HFF-Myc (cell line): Measurements from ENCODE around the gene LMOD1.

ENCODE experiments used
- DNase-seq: peaks from one replicate; pipeline ENCODE4 v3.0.0-alpha.2; 2011; ENCODE audit warnings: low read depth; ENCODE audit errors: extremely low read depth
- H3K4me3 ChIP-seq: replicated peaks from 2 replicates; pipeline ENCODE4 v1.5.1; 2011; ENCODE audit warnings: low read depth, mild to moderate bottlenecking, control low read depth, low read length
- TF ChIP-seq, protein P1 (sequence below): IDR thresholded peaks from 2 replicates; pipeline ENCODE4 v1.5.1; 2012; ENCODE audit warnings: mild to moderate bottlenecking, low read depth, low read length, control low read depth; ENCODE audit errors: missing control alignments

Gene LMOD1

DNA sequence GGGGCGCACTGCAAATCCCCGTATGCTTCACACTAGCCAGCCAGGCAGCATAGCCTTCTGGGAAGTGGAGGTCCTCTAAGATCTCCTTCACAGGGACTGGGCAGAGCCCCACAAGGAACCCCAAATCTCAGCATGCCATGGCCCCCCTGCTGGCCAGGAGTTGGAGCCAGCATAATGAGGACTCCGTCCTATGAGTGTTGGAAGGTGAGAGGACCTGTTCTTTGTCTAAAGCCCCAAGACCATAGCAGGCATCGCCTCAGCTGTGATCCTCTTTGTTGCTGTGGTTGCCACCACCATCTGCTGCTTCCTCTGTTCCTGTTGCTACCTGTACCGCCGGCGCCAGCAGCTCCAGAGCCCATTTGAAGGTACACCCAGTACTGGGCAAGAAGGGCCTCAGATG is 56.1 kb downstream of the LMOD1 start:
- TF ChIP-seq, protein P1, sequence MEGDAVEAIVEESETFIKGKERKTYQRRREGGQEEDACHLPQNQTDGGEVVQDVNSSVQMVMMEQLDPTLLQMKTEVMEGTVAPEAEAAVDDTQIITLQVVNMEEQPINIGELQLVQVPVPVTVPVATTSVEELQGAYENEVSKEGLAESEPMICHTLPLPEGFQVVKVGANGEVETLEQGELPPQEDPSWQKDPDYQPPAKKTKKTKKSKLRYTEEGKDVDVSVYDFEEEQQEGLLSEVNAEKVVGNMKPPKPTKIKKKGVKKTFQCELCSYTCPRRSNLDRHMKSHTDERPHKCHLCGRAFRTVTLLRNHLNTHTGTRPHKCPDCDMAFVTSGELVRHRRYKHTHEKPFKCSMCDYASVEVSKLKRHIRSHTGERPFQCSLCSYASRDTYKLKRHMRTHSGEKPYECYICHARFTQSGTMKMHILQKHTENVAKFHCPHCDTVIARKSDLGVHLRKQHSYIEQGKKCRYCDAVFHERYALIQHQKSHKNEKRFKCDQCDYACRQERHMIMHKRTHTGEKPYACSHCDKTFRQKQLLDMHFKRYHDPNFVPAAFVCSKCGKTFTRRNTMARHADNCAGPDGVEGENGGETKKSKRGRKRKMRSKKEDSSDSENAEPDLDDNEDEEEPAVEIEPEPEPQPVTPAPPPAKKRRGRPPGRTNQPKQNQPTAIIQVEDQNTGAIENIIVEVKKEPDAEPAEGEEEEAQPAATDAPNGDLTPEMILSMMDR = no peak
- H3K4me3 ChIP-seq = no peak overlapping the region
- DNase-seq = no peak

DNA sequence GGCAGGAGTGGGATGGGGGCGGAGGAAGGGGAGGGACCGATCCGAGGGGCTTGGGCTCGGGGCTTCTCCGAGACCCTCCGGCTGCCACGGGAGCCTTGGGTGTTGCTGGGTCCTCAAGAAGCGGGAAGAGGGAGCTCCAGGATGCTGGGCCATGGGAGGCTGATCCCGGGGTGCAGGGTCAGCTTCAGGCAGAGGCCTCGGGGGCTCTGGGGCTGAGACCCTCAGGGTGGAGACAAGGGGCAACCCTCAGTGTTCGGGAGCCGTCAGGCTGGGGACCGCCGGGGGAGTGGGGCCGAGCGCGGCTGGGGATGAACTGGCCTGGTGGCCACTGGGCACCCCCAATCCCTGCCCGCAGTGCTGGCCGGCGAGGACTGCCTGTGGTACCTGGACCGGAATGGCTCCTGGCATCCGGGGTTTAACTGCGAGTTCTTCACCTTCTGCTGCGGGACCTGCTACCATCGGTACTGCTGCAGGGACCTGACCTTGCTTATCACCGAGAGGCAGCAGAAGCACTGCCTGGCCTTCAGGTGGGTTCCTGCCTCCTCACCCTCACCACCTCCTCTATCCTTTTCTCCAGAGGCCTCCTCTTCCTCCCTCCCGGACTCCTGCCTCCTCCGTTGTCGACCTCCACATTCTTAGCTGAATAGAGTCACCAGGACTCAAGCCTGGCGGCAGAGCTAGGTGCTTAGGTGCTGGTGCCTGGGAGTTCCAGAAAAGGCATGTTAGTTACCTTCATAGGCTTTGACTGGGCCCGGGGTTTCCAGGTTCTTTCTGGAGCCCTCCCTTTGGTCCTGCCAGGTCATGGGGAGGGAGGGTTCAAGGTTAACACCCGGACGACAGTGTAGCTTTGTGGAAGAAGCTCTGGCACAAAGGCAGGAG is 57.0 kb downstream of the LMOD1 start:
- peak overlapping the region; percentile 54 for H3K4me3 ChIP-seq
- TF ChIP-seq, protein P1 = no peak
- DNase-seq = no peak

DNA sequence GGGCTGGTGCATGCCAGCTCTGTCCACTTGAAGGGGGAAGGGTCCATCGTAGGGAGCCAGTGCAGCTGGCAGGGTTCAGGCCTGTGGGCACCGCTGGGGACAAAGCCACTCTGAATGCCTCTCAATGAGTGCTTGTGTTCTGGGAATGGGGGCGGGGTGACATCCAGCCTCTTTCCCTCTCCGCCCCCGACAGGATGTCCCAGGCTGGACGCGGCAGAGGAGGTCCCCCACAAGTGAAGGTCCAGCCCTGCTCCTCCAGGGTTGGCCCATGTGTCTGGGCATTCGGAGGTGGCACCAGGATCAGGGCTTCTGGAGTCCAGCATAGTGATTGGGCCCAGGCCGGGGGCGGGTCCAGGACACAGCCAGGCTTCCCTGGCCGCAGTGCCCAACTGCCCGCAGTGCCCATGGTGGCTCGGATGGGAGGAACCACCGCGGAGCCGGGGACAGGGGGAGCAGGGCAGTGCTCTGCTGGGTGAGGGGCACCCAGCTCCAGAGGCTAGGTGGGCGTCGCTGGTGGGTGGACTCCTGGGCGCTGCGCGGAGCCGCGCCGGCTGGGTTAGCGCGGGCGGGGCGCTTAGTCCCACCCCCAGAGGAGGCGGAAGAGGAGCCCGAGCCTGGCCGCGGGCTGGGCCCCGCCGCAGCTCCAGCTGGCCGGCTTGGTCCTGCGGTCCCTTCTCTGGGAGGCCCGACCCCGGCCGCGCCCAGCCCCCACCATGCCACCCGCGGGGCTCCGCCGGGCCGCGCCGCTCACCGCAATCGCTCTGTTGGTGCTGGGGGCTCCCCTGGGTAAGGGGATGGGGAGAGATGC is 57.9 kb downstream of the LMOD1 start, which contains the start of gene SHISA4:
Gene SHISA4 (plus strand): TSS at position 617 of the 808 bp plus-strand sequence. CDS start 97 bp downstream, at position 714.
- TF ChIP-seq, protein P1 = no peak
- DNase-seq = no peak
- peak within 1 kb of the TSS; percentile 54 for H3K4me3 ChIP-seq

GRCh38 chr1:201887116-201887866 is 59.1 kb downstream of the LMOD1 start:
- H3K4me3 ChIP-seq = no peak overlapping the region
- TF ChIP-seq, protein P1 = no peak
- DNase-seq = no peak

- TF ChIP-seq, protein P1 = no peak
- H3K4me3 ChIP-seq = no peak overlapping the region
- no peak for DNase-seq
Observed at GRCh38 chr1:201886103-201886885, 60.1 kb downstream of the LMOD1 start.
